DOHH2 (cell line): ENCODE results near the gene MTOR.

Experiments used
- H3F3A ChIP-seq: fragments of 200-600 bp; sonication (generic), shearing (Covaris generic); 2 replicates; pipeline ENCODE4 v1.6.0; 2016; ENCODE audit warnings: antibody characterized with exemption, mild to moderate bottlenecking; ENCODE audit not compliant: control insufficient read depth, insufficient read depth
- H3K27ac ChIP-seq: fragments of 200-600 bp; sonication (generic); 2 replicates; pipeline ENCODE4 v1.5.1; 2014; ENCODE audit warnings: low read depth, mild to moderate bottlenecking, low read length, moderate library complexity
- H3K27me3 ChIP-seq: fragments of 200-600 bp; sonication (generic); 2 replicates; pipeline ENCODE4 v1.6.1; 2014; ENCODE audit warnings: mild to moderate bottlenecking, low read length, mixed read lengths; ENCODE audit not compliant: control insufficient read depth
- H3K36me3 ChIP-seq: fragments of 200-600 bp; sonication (generic); 2 replicates; pipeline ENCODE4 v1.6.1; 2014; ENCODE audit warnings: mild to moderate bottlenecking, low read length, moderate library complexity, mixed read lengths; ENCODE audit not compliant: control insufficient read depth
- H3K4me1 ChIP-seq: fragments of 200-600 bp; sonication (generic); 2 replicates; pipeline ENCODE4 v1.6.1; 2014; ENCODE audit warnings: mild to moderate bottlenecking, low read length, mixed read lengths; ENCODE audit not compliant: control insufficient read depth
- H3K4me2 ChIP-seq: fragments of 200-600 bp; sonication (generic); 2 replicates; pipeline ENCODE4 v1.6.0; 2014; ENCODE audit warnings: mild to moderate bottlenecking, low read length, moderate library complexity
- H3K4me3 ChIP-seq: fragments of 200-600 bp; sonication (generic); 2 replicates; pipeline ENCODE4 v1.5.1; 2014; ENCODE audit warnings: mild to moderate bottlenecking, low read length, mixed read lengths
- H3K79me2 ChIP-seq: fragments of 200-600 bp; sonication (generic); 2 replicates; pipeline ENCODE4 v1.6.1; 2014; ENCODE audit warnings: mild to moderate bottlenecking, low read length, mixed read lengths; ENCODE audit not compliant: control insufficient read depth
- H3K9me2 ChIP-seq: fragments of 200-600 bp; sonication (generic); replicated peaks from 2 replicates; pipeline ENCODE4 v1.6.1; 2014; ENCODE audit warnings: mild to moderate bottlenecking, low read length, mixed read lengths; ENCODE audit not compliant: control insufficient read depth
- H3K9me3 ChIP-seq: fragments of 200-600 bp; sonication (generic); 2 replicates; pipeline ENCODE4 v1.6.1; 2014; ENCODE audit warnings: antibody characterized with exemption, low read length, mixed read lengths; ENCODE audit not compliant: control insufficient read depth, insufficient read depth
- H4K20me1 ChIP-seq: fragments of 200-600 bp; sonication (generic); 2 replicates; pipeline ENCODE4 v1.6.0; 2014; ENCODE audit warnings: low read depth, mild to moderate bottlenecking, antibody characterized with exemption, low read length, moderate library complexity; ENCODE audit not compliant: control insufficient read depth, insufficient read depth
- EZH2phosphoT487 ChIP-seq: fragments of 200-600 bp; sonication (generic); IDR thresholded peaks from 2 replicates; pipeline ENCODE4 v1.6.1; 2017; ENCODE audit warnings: borderline replicate concordance, mild to moderate bottlenecking, antibody characterized with exemption, low read length, moderate library complexity, mixed read lengths
- TF ChIP-seq, protein P1 (sequence below): fragments of 200-600 bp; sonication (generic); IDR thresholded peaks from one replicate; pipeline ENCODE4 v1.5.1; 2014; ENCODE audit warnings: antibody characterized with exemption, mild to moderate bottlenecking, low read depth, low read length; ENCODE audit not compliant: poor library complexity, severe bottlenecking

MTOR gene

DNA sequence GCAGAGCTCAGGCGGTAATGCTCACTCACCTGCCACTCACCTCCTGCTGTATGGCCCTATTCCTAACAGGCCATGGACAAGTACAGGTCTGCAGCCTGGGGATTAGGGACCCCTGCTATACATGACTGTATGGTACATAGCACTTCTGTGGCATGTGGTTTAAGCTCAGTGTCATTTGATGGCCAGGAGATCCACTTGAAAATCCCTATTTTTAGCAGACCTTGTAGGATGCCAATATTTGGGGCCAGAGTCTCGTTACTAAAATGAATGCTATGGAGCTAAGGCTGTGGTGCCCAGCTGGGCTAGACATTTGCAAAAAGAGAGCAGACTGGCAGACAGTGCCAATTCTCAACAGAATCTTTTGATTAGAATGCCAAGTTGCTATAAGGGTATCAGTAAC, 74.9 kb downstream of the MTOR start:
- Histone ChIP-seq H3K36me3 (peaks cover 59% of the 10 kb centered on the region), H3K4me1 (no peaks in the 10 kb centered on the region)

DNA sequence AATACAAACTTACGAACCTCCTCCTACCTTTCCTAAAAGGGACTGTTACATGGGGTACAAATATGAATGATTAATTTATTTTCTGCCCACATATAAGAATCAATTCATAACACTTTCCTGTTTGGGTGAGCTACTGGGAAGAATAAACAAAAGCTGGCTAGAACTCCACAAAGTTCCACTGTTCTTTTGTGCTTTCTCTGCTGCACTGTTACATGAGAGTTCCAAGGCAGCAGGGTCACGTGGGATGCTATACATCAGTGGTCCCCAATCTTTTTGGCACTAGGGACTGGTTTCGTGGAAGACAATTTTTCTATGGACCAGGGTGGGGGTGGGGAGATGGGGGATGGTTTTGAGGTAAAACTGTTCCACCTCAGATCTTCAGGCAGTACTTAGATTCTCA, 75.4 kb downstream of the MTOR start:
- no peak overlapping the region for H3K4me3 ChIP-seq
- no peaks in the 10 kb centered on the region for H3K9me3 ChIP-seq
- no peaks in the 10 kb centered on the region for H4K20me1 ChIP-seq
- H3K4me2 ChIP-seq: no peak overlapping the region
- H3K79me2 ChIP-seq: no peaks in the 10 kb centered on the region
- H3K27me3 ChIP-seq: no peaks in the 10 kb centered on the region
- TF ChIP-seq, protein P1, sequence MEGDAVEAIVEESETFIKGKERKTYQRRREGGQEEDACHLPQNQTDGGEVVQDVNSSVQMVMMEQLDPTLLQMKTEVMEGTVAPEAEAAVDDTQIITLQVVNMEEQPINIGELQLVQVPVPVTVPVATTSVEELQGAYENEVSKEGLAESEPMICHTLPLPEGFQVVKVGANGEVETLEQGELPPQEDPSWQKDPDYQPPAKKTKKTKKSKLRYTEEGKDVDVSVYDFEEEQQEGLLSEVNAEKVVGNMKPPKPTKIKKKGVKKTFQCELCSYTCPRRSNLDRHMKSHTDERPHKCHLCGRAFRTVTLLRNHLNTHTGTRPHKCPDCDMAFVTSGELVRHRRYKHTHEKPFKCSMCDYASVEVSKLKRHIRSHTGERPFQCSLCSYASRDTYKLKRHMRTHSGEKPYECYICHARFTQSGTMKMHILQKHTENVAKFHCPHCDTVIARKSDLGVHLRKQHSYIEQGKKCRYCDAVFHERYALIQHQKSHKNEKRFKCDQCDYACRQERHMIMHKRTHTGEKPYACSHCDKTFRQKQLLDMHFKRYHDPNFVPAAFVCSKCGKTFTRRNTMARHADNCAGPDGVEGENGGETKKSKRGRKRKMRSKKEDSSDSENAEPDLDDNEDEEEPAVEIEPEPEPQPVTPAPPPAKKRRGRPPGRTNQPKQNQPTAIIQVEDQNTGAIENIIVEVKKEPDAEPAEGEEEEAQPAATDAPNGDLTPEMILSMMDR: no peak
- TF ChIP-seq EZH2phosphoT487: no peak
- no peak overlapping the region for H3K27ac ChIP-seq
- no peaks in the 10 kb centered on the region for H3K9me2 ChIP-seq
- H3K36me3 ChIP-seq: peaks cover 59% of the 10 kb centered on the region
- no peaks in the 10 kb centered on the region for H3K4me1 ChIP-seq
- no peaks in the 10 kb centered on the region for H3F3A ChIP-seq

More for the DNA sequence above, 74.9 kb downstream of the MTOR start:
- Histone ChIP-seq H3K9me3 (no peaks in the 10 kb centered on the region), H3K9me2 (no peaks in the 10 kb centered on the region), H3K4me3 (no peak overlapping the region), H3F3A (no peaks in the 10 kb centered on the region), H3K27me3 (no peaks in the 10 kb centered on the region), H3K27ac (no peak overlapping the region), H3K79me2 (no peaks in the 10 kb centered on the region), H3K4me2 (no peak overlapping the region), H4K20me1 (no peaks in the 10 kb centered on the region)
- TF ChIP-seq, protein P1: no peak
- no peak for TF ChIP-seq EZH2phosphoT487

DNA sequence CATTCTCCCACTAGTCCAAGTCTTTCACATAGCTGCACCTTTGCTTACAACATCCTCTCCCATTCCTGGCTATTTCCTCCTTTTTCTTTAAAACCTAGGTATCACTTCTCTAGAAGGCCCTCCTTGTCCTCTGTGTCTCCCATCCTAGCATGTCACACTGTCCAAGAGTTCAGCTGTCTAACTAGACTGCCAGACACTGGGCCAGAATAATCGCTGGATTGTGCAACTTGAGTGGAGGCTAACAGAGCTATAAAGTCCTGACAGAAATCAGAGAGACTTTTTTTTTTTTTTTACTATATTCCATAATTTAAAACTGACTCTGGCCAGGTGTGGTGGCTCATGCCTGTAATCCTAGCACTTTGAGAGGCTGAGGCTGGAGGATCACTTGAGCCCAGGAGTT, 77.4 kb downstream of the MTOR start:
- no peaks in the 10 kb centered on the region for H4K20me1 ChIP-seq
- no peak for TF ChIP-seq EZH2phosphoT487
- TF ChIP-seq, protein P1: no peak
- H3K4me1 ChIP-seq: no peaks in the 10 kb centered on the region
- no peaks in the 10 kb centered on the region for H3F3A ChIP-seq
- H3K36me3 ChIP-seq: peaks cover 47% of the 10 kb centered on the region
- no peaks in the 10 kb centered on the region for H3K79me2 ChIP-seq
- no peak overlapping the region for H3K4me2 ChIP-seq
- no peak overlapping the region for H3K4me3 ChIP-seq
- H3K9me2 ChIP-seq: no peaks in the 10 kb centered on the region
- H3K27me3 ChIP-seq: no peaks in the 10 kb centered on the region
- no peak overlapping the region for H3K27ac ChIP-seq
- no peaks in the 10 kb centered on the region for H3K9me3 ChIP-seq

DNA sequence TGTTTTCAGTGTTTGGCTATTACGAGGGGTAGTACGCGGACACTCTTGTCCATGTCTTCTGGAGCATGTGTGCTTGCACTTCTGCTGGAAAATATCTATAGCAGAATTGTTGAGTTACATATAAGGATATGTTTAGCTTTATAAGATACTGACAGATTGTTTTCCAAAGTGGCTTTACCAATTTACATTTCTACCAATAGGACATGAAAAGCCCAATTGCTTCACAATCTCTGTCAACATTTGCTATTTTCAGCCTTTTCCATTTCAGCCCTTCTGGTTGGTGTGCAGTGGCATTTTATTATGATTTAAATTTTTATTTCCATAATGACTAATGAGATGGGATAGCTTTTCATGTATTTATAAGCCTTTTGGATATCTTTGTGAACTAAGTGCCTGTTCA, 79.5 kb downstream of the MTOR start:
- H3F3A ChIP-seq: no peaks in the 10 kb centered on the region
- H3K79me2 ChIP-seq: no peaks in the 10 kb centered on the region
- no peak overlapping the region for H3K4me3 ChIP-seq
- no peaks in the 10 kb centered on the region for H3K9me3 ChIP-seq
- H3K4me1 ChIP-seq: no peaks in the 10 kb centered on the region
- H4K20me1 ChIP-seq: no peaks in the 10 kb centered on the region; the same call in 1 of the 2 replicates
- H3K27me3 ChIP-seq: no peaks in the 10 kb centered on the region
- no peak overlapping the region for H3K4me2 ChIP-seq
- no peak for TF ChIP-seq EZH2phosphoT487
- TF ChIP-seq, protein P1: no peak
- no peak overlapping the region for H3K27ac ChIP-seq
- H3K9me2 ChIP-seq: no peaks in the 10 kb centered on the region
- peaks cover 44% of the 10 kb centered on the region for H3K36me3 ChIP-seq
